Activated CD8-positive, alpha-beta memory T cell treated with anti-CD3 and anti-CD28 coated beads for 48 hours (primary cell): ENCODE measurements around the gene COX7A1.
"Not testable (repeated sequence)": the region's sequence is repeated elsewhere in the genome, so short reads cannot be mapped to it uniquely, and the experiment has no call there.

Experiments
- DNase-seq, 3 experiments: peaks; one replicate each; pipeline ENCODE4 v3.0.0-alpha.2; 2020; ENCODE audit warnings: low read depth in 2 of 3, low spot score in 2 of 3

Gene COX7A1

GRCh38 chr19:36152352-36153091, at the start of gene COX7A1:
Gene COX7A1, minus strand, starts transcription at chr19:36152447. Its CDS starts 40 bp downstream, at chr19:36152407.
- DNase-seq, result no peak

- DNase-seq, result no peak
Observed at GRCh38 chr19:36201684-36202083, 49.4 kb upstream of the COX7A1 start.

GRCh38 chr19:36198119-36198518, 45.9 kb upstream of the COX7A1 start:
- no peak for DNase-seq

GRCh38 chr19:36196249-36196648, 44.0 kb upstream of the COX7A1 start:
- DNase-seq, result no peak

GRCh38 chr19:36186722-36187121, 34.5 kb upstream of the COX7A1 start:
- not testable (repeated sequence) for DNase-seq

GRCh38 chr19:36183245-36183628, 31.0 kb upstream of the COX7A1 start:
- no peak for DNase-seq

GRCh38 chr19:36182612-36183244, 30.5 kb upstream of the COX7A1 start:
- DNase-seq, result no peak

GRCh38 chr19:36179077-36179476, 26.8 kb upstream of the COX7A1 start:
- not testable (repeated sequence) for DNase-seq

GRCh38 chr19:36173846-36174245, 21.6 kb upstream of the COX7A1 start:
- not testable (repeated sequence) for DNase-seq

GRCh38 chr19:36172852-36173251, 20.6 kb upstream of the COX7A1 start:
- no peak for DNase-seq

- DNase-seq, result no peak
Observed at GRCh38 chr19:36169084-36169760, 17.0 kb upstream of the COX7A1 start.

GRCh38 chr19:36163813-36164212, 11.6 kb upstream of the COX7A1 start:
- no peak for DNase-seq

- no peak for DNase-seq
Observed at GRCh38 chr19:36160821-36161596, 8.8 kb upstream of the COX7A1 start.

- DNase-seq, result no peak
Observed at GRCh38 chr19:36153126-36153525, 879 bp upstream of the COX7A1 start.

- DNase-seq, result no peak
Observed at GRCh38 chr19:36152019-36152351, 262 bp downstream of the COX7A1 start.

- no peak for DNase-seq
Observed at GRCh38 chr19:36151144-36152018, 866 bp downstream of the COX7A1 start.

- no peak for DNase-seq
Observed at GRCh38 chr19:36150586-36150985, 1.7 kb downstream of the COX7A1 start.

- no peak for DNase-seq
Observed at GRCh38 chr19:36149673-36150406, 2.4 kb downstream of the COX7A1 start.

GRCh38 chr19:36144624-36145023, 7.6 kb downstream of the COX7A1 start:
- DNase-seq, result no peak

GRCh38 chr19:36142496-36142895, 9.8 kb downstream of the COX7A1 start:
- no peak for DNase-seq
